Hair follicular keratinocyte (primary cell): ENCODE measurements around the gene CREBL2. TPM values are rescaled to one million over a fixed set of nuclear protein-coding genes. Genes with fewer than 3 reads are reported as not detected.

Source experiments
- total RNA-seq: library from RNA; depleted of rRNA; stranded (reverse); fragments of >200 nt; gene quantifications from 2 replicates; pipeline ENCODE4 v1.2.3, GENCODE V29; 2015

Gene CREBL2
- 12.3 and 17.6 TPM in 2 replicates for total RNA-seq

GRCh38 chr12:12611512-12612306, at the start of gene CREBL2:
TSS of gene CREBL2 (plus strand) at chr12:12611876. CDS start at chr12:12612173, 297 bp downstream.

DNA sequence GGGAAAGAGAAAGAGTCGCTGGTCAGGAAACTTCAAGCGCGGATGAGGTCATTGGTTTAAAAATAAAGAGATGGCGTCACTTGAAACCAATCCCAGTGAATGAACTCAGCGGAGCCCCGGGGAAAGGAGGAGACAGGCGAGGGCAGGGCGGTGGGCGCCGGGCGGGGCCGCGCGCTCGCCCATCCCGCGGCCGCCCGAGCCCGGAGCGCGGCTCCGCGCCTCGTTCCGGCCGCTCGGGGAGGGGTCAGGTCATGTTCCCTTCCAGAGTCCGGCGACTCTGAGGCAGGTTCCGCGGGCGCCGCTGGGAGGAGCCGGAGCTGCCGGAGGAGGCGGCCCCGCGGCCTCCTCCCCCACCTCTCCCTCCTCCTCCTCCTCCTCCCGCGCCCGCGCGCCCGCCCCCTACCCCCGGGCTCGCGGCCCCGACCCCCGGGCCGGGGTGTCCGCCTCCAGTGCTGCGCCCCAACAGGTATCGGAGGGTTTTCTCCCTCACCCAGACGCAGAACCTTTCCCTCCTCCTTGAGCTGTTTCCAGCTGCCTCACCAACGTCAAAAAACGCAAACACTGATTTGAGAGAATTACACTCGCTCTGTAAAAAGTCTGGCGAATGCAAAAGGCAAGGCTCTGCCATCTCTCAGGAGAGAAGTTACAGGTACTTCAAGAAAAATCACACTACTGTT, 49.0 kb upstream of the CREBL2 start, which contains the start of gene DUSP16:
DUSP16 (minus strand) TSS at position 279 of the 677 bp plus-strand sequence. CDS start 41,765 bp downstream, outside the sequence.

Other genes starting within 250 kb of the CREBL2 start
- 13.2 and 25.7 TPM in 2 replicates for gene DUSP16, start 49.0 kb upstream of the CREBL2 start, total RNA-seq
- 0.80 and 1.7 TPM in 2 replicates for gene GPR19, start 84.3 kb downstream of the CREBL2 start, total RNA-seq
- gene CDKN1B, start 105.5 kb downstream of the CREBL2 start, total RNA-seq, result 15.1 and 17.7 TPM in 2 replicates
- gene APOLD1, start 173.8 kb downstream of the CREBL2 start, total RNA-seq, result 0.23 and 0.38 TPM in 2 replicates
- gene DDX47, start 201.5 kb downstream of the CREBL2 start, total RNA-seq, result 50.9 and 67.7 TPM in 2 replicates